GM23338 (cell line): ENCODE measurements around the gene CNIH3. TPM values are rescaled to one million over a fixed set of nuclear protein-coding genes. Genes with fewer than 3 reads are reported as not detected.

Experiments
- ATAC-seq: fragments of 200-7000 bp; cut with Tn5 transposase; 3 replicates; pipeline ENCODE4 v1.9.1; 2020
- DNase-seq: peaks from one replicate; pipeline ENCODE4 v3.0.0-alpha.2; 2015; ENCODE audit warnings: low spot score
- H2AFZ ChIP-seq: fragments of 200-600 bp; sonication (generic); 2 replicates; pipeline ENCODE4 v1.8.0; 2016; ENCODE audit warnings: antibody characterized with exemption, mild to moderate bottlenecking, moderate library complexity
- H3F3A ChIP-seq: fragments of 200-600 bp; sonication (generic); replicated peaks from 2 replicates; pipeline ENCODE4 v1.8.0; 2017; ENCODE audit warnings: antibody characterized with exemption, mixed run types, low read depth
- H3K27ac ChIP-seq: fragments of 200-600 bp; sonication (generic); 2 replicates; pipeline ENCODE4 v1.6.1; 2016; ENCODE audit warnings: low read depth
- H3K27me3 ChIP-seq: fragments of 200-600 bp; sonication (generic); 2 replicates; pipeline ENCODE4 v1.8.0; 2016; ENCODE audit warnings: mild to moderate bottlenecking, mixed run types, moderate library complexity; ENCODE audit not compliant: insufficient read depth
- H3K36me3 ChIP-seq: fragments of 200-600 bp; sonication (generic); 2 replicates; pipeline ENCODE4 v1.8.0; 2016; ENCODE audit warnings: mild to moderate bottlenecking; ENCODE audit not compliant: insufficient read depth
- H3K4me1 ChIP-seq: fragments of 200-600 bp; sonication (generic); 2 replicates; pipeline ENCODE4 v1.8.0; 2016; ENCODE audit warnings: mild to moderate bottlenecking, moderate library complexity; ENCODE audit not compliant: insufficient read depth
- H3K4me2 ChIP-seq: fragments of 200-600 bp; sonication (generic); 2 replicates; pipeline ENCODE4 v1.7.1; 2017; ENCODE audit warnings: mixed run types
- H3K4me3 ChIP-seq: fragments of 200-600 bp; sonication (generic); 2 replicates; pipeline ENCODE4 v1.6.1; 2016; ENCODE audit warnings: mixed run types
- H3K79me2 ChIP-seq: fragments of 200-600 bp; sonication (generic); replicated peaks from 2 replicates; pipeline ENCODE4 v1.8.0; 2017; ENCODE audit warnings: mild to moderate bottlenecking; ENCODE audit not compliant: insufficient read depth
- H3K9me2 ChIP-seq: fragments of 200-600 bp; sonication (generic); 2 replicates; pipeline ENCODE4 v1.8.0; 2017; ENCODE audit not compliant: insufficient read depth
- H4K20me1 ChIP-seq: fragments of 200-600 bp; sonication (generic); replicated peaks from 2 replicates; pipeline ENCODE4 v1.8.0; 2017; ENCODE audit warnings: mild to moderate bottlenecking; ENCODE audit not compliant: insufficient read depth
- H3K27ac Mint-ChIP-seq: 2 replicates; pipeline ENCODE4 v1.8.0; 2020; ENCODE audit warnings: inconsistent platforms, mild to moderate bottlenecking, moderate library complexity, mixed read lengths
- H3K27me3 Mint-ChIP-seq: 3 replicates; pipeline ENCODE4 v1.8.0; 2022; ENCODE audit warnings: low read depth, mild to moderate bottlenecking, moderate library complexity, mixed read lengths, inconsistent platforms; ENCODE audit not compliant: insufficient read depth, poor library complexity
- H3K36me3 Mint-ChIP-seq: 3 replicates; pipeline ENCODE4 v1.8.0; 2021; ENCODE audit warnings: low read depth, mild to moderate bottlenecking, inconsistent platforms, moderate library complexity, mixed read lengths
- H3K4me1 Mint-ChIP-seq: 3 replicates; pipeline ENCODE4 v1.8.0; 2020; ENCODE audit warnings: mild to moderate bottlenecking, inconsistent platforms, mixed read lengths
- H3K4me3 Mint-ChIP-seq: 3 replicates; pipeline ENCODE4 v1.8.0; 2021; ENCODE audit warnings: moderate library complexity, mild to moderate bottlenecking, inconsistent platforms, mixed read lengths
- H3K9me3 Mint-ChIP-seq: 3 replicates; pipeline ENCODE4 v1.8.0; 2020; ENCODE audit warnings: moderate library complexity, mild to moderate bottlenecking, inconsistent platforms, mixed read lengths
- CREB1 ChIP-seq: fragments of 250-450 bp; sonication (Bioruptor Pico); IDR thresholded peaks from 2 replicates; pipeline ENCODE4 v1.5.0; 2020; ENCODE audit warnings: low read depth, mild to moderate bottlenecking, moderate library complexity
- EZH2 ChIP-seq: fragments of 200-600 bp; sonication (generic); IDR thresholded peaks from one replicate; pipeline ENCODE4 v1.8.0; 2017; ENCODE audit warnings: antibody characterized with exemption, mild to moderate bottlenecking, low read depth; ENCODE audit not compliant: unreplicated experiment
- EZH2phosphoT487 ChIP-seq: fragments of 200-600 bp; sonication (generic); IDR thresholded peaks from one replicate; pipeline ENCODE4 v1.8.1; 2018; ENCODE audit warnings: antibody characterized with exemption; ENCODE audit not compliant: unreplicated experiment
- JUNB ChIP-seq: IDR thresholded peaks from one replicate; pipeline ENCODE4 v1.6.1; 2016; ENCODE audit warnings: antibody characterized with exemption; ENCODE audit not compliant: unreplicated experiment
- NANOG ChIP-seq: IDR thresholded peaks from 2 replicates; pipeline ENCODE4 v1.6.1; 2016; ENCODE audit warnings: antibody characterized with exemption, borderline replicate concordance
- STAT1 ChIP-seq: IDR thresholded peaks from one replicate; pipeline ENCODE4 v1.6.1; 2016; ENCODE audit warnings: antibody characterized with exemption; ENCODE audit not compliant: unreplicated experiment
- ZNF114 ChIP-seq: fragments of 250-450 bp; sonication (Bioruptor Pico); IDR thresholded peaks from 2 replicates; pipeline ENCODE4 v1.5.0; 2020; ENCODE audit warnings: mild to moderate bottlenecking, moderate library complexity
- ZNF331 ChIP-seq: fragments of 250-450 bp; sonication (Bioruptor Pico); IDR thresholded peaks from 2 replicates; pipeline ENCODE4 v1.5.0; 2020; ENCODE audit warnings: low read depth, mild to moderate bottlenecking, moderate library complexity
- polyA plus RNA-seq: library from polyadenylated mRNA; unstranded; fragments of >200 nt; fragmentation: Nextera tagmentation; extraction: Ambion mirVana; gene quantifications from 2 replicates; pipeline ENCODE4 v1.2.1, GENCODE V29; 2016
- total RNA-seq: library from RNA; depleted of rRNA; stranded (reverse); fragments of >200 nt; shearing (Covaris generic); gene quantifications from 2 replicates; pipeline ENCODE4 v1.2.3, GENCODE V29; 2014
- TF ChIP-seq, protein P1 (sequence below), 2 experiments: fragments of 200-600 bp in 1 of 2; sonication (generic) in 1 of 2; conservative IDR thresholded peaks; 2 replicates each; pipeline versions ENCODE4 v1.5.1 to v1.6.1; 2016 to 2017; ENCODE audit warnings: antibody characterized with exemption in 2 of 2, low read depth in 2 of 2, mild to moderate bottlenecking in 2 of 2, moderate library complexity in 1 of 2
- TF ChIP-seq, protein P2 (sequence below): IDR thresholded peaks from 2 replicates; pipeline ENCODE4 v1.6.1; 2016; ENCODE audit warnings: antibody characterized with exemption
- TF ChIP-seq, protein P3 (sequence below): IDR thresholded peaks from one replicate; pipeline ENCODE4 v1.6.1; 2018; ENCODE audit warnings: antibody characterized with exemption; ENCODE audit not compliant: unreplicated experiment

Gene CNIH3
- total and polyA plus RNA-seq, 2 experiments from 2014 or later: 3.6 to 5.1 TPM

DNA sequence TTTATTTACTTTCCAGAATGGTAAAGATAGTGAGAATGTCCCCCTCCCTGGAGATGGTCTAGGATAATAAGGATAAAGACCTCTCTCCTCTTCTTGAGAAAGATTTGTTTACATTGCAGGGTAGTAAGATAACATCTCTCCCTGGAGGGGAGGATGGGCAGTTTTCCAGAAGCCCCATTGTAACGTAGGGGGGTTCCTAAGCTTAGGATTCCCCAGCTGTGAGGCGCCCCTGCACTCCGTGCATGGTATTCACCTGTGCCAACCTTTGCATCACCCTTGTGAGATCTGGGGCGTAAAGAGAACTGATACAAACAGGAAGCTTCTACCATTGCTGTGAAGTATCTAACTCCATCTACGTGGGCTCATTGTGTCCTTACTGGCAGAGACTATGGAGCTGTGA lies 164.6 kb downstream of the CNIH3 start:
- H3K27ac Mint-ChIP-seq: no peak overlapping the region
- peak; percentile 70 for ATAC-seq
- H3K9me3 Mint-ChIP-seq: no peaks in the 10 kb centered on the region; the same call in 2 of the 3 replicates

GRCh38 chr1:224781800-224782199 lies 165.7 kb downstream of the CNIH3 start:
- H3K79me2 ChIP-seq: no peaks in the 10 kb centered on the region
- H3K4me3 Mint-ChIP-seq: no peak overlapping the region
- H3K4me3 ChIP-seq: no peak overlapping the region
- no peak for DNase-seq
- H2AFZ ChIP-seq: no peak overlapping the region
- no peak overlapping the region for H3K4me2 ChIP-seq
- H3K27ac Mint-ChIP-seq: no peak overlapping the region
- no peaks in the 10 kb centered on the region; the same call in 2 of the 3 replicates for H3K9me3 Mint-ChIP-seq
- peaks cover 43% of the 10 kb centered on the region for H3K4me1 Mint-ChIP-seq
- no peaks in the 10 kb centered on the region for H3K36me3 Mint-ChIP-seq
- peaks cover 13% of the 10 kb centered on the region; the same call in 1 of the 2 replicates for H3K27me3 ChIP-seq
- H3K27ac ChIP-seq: no peak overlapping the region
- H3K36me3 ChIP-seq: no peaks in the 10 kb centered on the region
- peaks cover 5% of the 10 kb centered on the region; the same call in 1 of the 2 replicates for H3K9me2 ChIP-seq
- peaks cover 36% of the 10 kb centered on the region for H3K4me1 ChIP-seq
- no peaks in the 10 kb centered on the region for H3K27me3 Mint-ChIP-seq
- ATAC-seq: no peak
- no peaks in the 10 kb centered on the region; the same call in 1 of the 2 replicates for H3F3A ChIP-seq
- H4K20me1 ChIP-seq: no peaks in the 10 kb centered on the region
- no peak for TF ChIP-seq ZNF331 (CRISPR knock-in tag)
- TF ChIP-seq ZNF114 (CRISPR knock-in tag): no peak
- TF ChIP-seq EZH2phosphoT487: no peak
- TF ChIP-seq EZH2: no peak
- TF ChIP-seq JUNB: no peak
- TF ChIP-seq, protein P1, sequence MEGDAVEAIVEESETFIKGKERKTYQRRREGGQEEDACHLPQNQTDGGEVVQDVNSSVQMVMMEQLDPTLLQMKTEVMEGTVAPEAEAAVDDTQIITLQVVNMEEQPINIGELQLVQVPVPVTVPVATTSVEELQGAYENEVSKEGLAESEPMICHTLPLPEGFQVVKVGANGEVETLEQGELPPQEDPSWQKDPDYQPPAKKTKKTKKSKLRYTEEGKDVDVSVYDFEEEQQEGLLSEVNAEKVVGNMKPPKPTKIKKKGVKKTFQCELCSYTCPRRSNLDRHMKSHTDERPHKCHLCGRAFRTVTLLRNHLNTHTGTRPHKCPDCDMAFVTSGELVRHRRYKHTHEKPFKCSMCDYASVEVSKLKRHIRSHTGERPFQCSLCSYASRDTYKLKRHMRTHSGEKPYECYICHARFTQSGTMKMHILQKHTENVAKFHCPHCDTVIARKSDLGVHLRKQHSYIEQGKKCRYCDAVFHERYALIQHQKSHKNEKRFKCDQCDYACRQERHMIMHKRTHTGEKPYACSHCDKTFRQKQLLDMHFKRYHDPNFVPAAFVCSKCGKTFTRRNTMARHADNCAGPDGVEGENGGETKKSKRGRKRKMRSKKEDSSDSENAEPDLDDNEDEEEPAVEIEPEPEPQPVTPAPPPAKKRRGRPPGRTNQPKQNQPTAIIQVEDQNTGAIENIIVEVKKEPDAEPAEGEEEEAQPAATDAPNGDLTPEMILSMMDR (conservative IDR thresholded peaks at IDR 0.05; ENCODE audit: low read depth in 2 of 2): no peak
- TF ChIP-seq, protein P2, sequence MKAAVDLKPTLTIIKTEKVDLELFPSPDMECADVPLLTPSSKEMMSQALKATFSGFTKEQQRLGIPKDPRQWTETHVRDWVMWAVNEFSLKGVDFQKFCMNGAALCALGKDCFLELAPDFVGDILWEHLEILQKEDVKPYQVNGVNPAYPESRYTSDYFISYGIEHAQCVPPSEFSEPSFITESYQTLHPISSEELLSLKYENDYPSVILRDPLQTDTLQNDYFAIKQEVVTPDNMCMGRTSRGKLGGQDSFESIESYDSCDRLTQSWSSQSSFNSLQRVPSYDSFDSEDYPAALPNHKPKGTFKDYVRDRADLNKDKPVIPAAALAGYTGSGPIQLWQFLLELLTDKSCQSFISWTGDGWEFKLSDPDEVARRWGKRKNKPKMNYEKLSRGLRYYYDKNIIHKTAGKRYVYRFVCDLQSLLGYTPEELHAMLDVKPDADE: no peak

More for the DNA sequence above, 164.6 kb downstream of the CNIH3 start:
- peaks cover 13% of the 10 kb centered on the region; the same call in 1 of the 2 replicates for H3K27me3 ChIP-seq
- no peaks in the 10 kb centered on the region for H3K36me3 ChIP-seq
- peak overlapping the region; percentile 19 for H3K4me2 ChIP-seq
- H3K4me3 ChIP-seq: no peak overlapping the region
- no peaks in the 10 kb centered on the region; the same call in 1 of the 2 replicates for H3F3A ChIP-seq
- no peak overlapping the region for H3K27ac ChIP-seq
- Mint-ChIP-seq H3K4me1 (peaks cover 43% of the 10 kb centered on the region), H3K4me3 (no peak overlapping the region), H3K27me3 (no peaks in the 10 kb centered on the region), H3K36me3 (no peaks in the 10 kb centered on the region)
- no peaks in the 10 kb centered on the region for H3K79me2 ChIP-seq
- peak; percentile 26 for DNase-seq
- H4K20me1 ChIP-seq: no peaks in the 10 kb centered on the region
- TF ChIP-seq, protein P1 (conservative IDR thresholded peaks at IDR 0.05; ENCODE audit: low read depth in 2 of 2): no peak
- TF ChIP-seq NANOG (no peak), EZH2phosphoT487 (no peak), STAT1 (no peak), ZNF331 (CRISPR knock-in tag) (no peak), CREB1 (no peak), JUNB (no peak)
- TF ChIP-seq, protein P3, sequence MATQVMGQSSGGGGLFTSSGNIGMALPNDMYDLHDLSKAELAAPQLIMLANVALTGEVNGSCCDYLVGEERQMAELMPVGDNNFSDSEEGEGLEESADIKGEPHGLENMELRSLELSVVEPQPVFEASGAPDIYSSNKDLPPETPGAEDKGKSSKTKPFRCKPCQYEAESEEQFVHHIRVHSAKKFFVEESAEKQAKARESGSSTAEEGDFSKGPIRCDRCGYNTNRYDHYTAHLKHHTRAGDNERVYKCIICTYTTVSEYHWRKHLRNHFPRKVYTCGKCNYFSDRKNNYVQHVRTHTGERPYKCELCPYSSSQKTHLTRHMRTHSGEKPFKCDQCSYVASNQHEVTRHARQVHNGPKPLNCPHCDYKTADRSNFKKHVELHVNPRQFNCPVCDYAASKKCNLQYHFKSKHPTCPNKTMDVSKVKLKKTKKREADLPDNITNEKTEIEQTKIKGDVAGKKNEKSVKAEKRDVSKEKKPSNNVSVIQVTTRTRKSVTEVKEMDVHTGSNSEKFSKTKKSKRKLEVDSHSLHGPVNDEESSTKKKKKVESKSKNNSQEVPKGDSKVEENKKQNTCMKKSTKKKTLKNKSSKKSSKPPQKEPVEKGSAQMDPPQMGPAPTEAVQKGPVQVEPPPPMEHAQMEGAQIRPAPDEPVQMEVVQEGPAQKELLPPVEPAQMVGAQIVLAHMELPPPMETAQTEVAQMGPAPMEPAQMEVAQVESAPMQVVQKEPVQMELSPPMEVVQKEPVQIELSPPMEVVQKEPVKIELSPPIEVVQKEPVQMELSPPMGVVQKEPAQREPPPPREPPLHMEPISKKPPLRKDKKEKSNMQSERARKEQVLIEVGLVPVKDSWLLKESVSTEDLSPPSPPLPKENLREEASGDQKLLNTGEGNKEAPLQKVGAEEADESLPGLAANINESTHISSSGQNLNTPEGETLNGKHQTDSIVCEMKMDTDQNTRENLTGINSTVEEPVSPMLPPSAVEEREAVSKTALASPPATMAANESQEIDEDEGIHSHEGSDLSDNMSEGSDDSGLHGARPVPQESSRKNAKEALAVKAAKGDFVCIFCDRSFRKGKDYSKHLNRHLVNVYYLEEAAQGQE: no peak
- H2AFZ ChIP-seq: no peak overlapping the region
- H3K4me1 ChIP-seq: peaks cover 36% of the 10 kb centered on the region
- H3K9me2 ChIP-seq: peaks cover 5% of the 10 kb centered on the region; the same call in 1 of the 2 replicates
